Measurements from ENCODE around the gene ZNF236.

ZNF236 gene

GRCh38 chr18:76895498-76895897 is 73.1 kb downstream of the ZNF236 start:
- Histone ChIP-seq H3K9ac (ENCODE audit: low read depth, low read length) (no peak overlapping the region), H3K9me3 (ENCODE audit: control insufficient read depth, insufficient read depth, low read length) (no peaks in the 10 kb centered on the region), H3K36me3 (ENCODE audit: control insufficient read depth, insufficient read depth, low read length) (peaks cover 28% of the 10 kb centered on the region), H3K4me1 (ENCODE audit: control insufficient read depth, insufficient read depth, low read length) (no peaks in the 10 kb centered on the region), H3K4me3 (ENCODE audit: low read depth, low read length) (no peak overlapping the region), H3K27me3 (ENCODE audit: control insufficient read depth, insufficient read depth, low read length) (no peaks in the 10 kb centered on the region)

DNA sequence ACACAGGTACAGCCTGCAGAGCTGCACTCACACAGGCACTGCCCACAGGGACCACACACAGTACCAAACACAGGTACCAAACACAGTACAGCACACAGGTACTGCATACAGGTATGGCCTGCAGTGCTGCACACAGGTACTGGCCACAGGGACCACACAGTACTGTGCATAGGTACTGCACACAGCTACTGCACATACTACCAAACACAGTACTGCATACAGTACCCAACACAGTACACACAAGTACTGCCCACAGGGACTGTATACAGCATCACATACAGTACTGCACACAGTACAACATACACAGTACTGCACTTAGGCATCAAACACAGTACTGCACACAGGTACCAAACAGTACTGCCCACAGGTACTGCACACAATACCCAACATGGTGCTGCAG is 74.3 kb downstream of the ZNF236 start:
- H3K9me3 ChIP-seq (ENCODE audit: control insufficient read depth, insufficient read depth, low read length) = no peaks in the 10 kb centered on the region
- no peaks in the 10 kb centered on the region for H3K27me3 ChIP-seq (ENCODE audit: control insufficient read depth, insufficient read depth, low read length)
- no peak overlapping the region for H3K9ac ChIP-seq (ENCODE audit: low read depth, low read length)

GRCh38 chr18:76897257-76897656 is 74.9 kb downstream of the ZNF236 start:
- Histone ChIP-seq H3K4me1 (ENCODE audit: control insufficient read depth, insufficient read depth, low read length) (no peaks in the 10 kb centered on the region), H3K9ac (ENCODE audit: low read depth, low read length) (no peak overlapping the region), H3K9me3 (ENCODE audit: control insufficient read depth, insufficient read depth, low read length) (no peaks in the 10 kb centered on the region), H3K36me3 (ENCODE audit: control insufficient read depth, insufficient read depth, low read length) (peaks cover 28% of the 10 kb centered on the region), H3K27me3 (ENCODE audit: control insufficient read depth, insufficient read depth, low read length) (no peaks in the 10 kb centered on the region), H3K4me3 (ENCODE audit: low read depth, low read length) (no peak overlapping the region)

More for the DNA sequence above, 74.3 kb downstream of the ZNF236 start:
- Histone ChIP-seq H3K36me3 (ENCODE audit: control insufficient read depth, insufficient read depth, low read length) (peaks cover 28% of the 10 kb centered on the region), H3K4me3 (ENCODE audit: low read depth, low read length) (no peak overlapping the region), H3K4me1 (ENCODE audit: control insufficient read depth, insufficient read depth, low read length) (no peaks in the 10 kb centered on the region)

GRCh38 chr18:76903386-76903785 is 81.0 kb downstream of the ZNF236 start:
- Histone ChIP-seq H3K4me1 (ENCODE audit: control insufficient read depth, insufficient read depth, low read length) (no peaks in the 10 kb centered on the region), H3K36me3 (ENCODE audit: control insufficient read depth, insufficient read depth, low read length) (no peaks in the 10 kb centered on the region), H3K4me3 (ENCODE audit: low read depth, low read length) (no peak overlapping the region), H3K9ac (ENCODE audit: low read depth, low read length) (no peak overlapping the region), H3K27me3 (ENCODE audit: control insufficient read depth, insufficient read depth, low read length) (no peaks in the 10 kb centered on the region), H3K9me3 (ENCODE audit: control insufficient read depth, insufficient read depth, low read length) (no peaks in the 10 kb centered on the region)

DNA sequence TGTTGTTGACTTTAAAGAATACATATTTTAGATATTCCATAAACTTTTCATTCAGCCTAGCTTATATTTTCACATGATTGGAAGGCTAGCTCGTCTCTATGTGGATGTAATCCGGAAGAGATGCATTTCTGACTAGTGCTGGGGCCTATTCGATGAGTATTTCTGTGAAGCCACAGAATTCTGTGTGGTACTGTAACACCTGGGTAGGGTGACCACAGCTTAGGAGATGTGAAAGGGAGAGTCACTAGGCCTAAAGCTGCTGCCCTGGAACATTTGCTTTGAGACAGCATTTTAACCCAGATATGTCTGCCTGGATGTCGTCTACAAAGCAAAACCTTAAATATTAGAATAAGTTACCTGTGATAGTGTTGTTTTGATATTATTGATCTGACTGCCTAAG is 83.5 kb downstream of the ZNF236 start:
- H3K4me3 ChIP-seq (ENCODE audit: low read depth, low read length) = no peak overlapping the region
- no peak overlapping the region for H3K9ac ChIP-seq (ENCODE audit: low read depth, low read length)
- no peaks in the 10 kb centered on the region for H3K4me1 ChIP-seq (ENCODE audit: control insufficient read depth, insufficient read depth, low read length)
- no peaks in the 10 kb centered on the region for H3K27me3 ChIP-seq (ENCODE audit: control insufficient read depth, insufficient read depth, low read length)
- no peaks in the 10 kb centered on the region for H3K36me3 ChIP-seq (ENCODE audit: control insufficient read depth, insufficient read depth, low read length)
- H3K9me3 ChIP-seq (ENCODE audit: control insufficient read depth, insufficient read depth, low read length) = no peaks in the 10 kb centered on the region

- peaks cover 3% of the 10 kb centered on the region for H3K36me3 ChIP-seq (ENCODE audit: control insufficient read depth, insufficient read depth, low read length)
- no peaks in the 10 kb centered on the region for H3K27me3 ChIP-seq (ENCODE audit: control insufficient read depth, insufficient read depth, low read length)
- no peak overlapping the region for H3K9ac ChIP-seq (ENCODE audit: low read depth, low read length)
- H3K4me1 ChIP-seq (ENCODE audit: control insufficient read depth, insufficient read depth, low read length) = no peaks in the 10 kb centered on the region
- no peaks in the 10 kb centered on the region for H3K9me3 ChIP-seq (ENCODE audit: control insufficient read depth, insufficient read depth, low read length)
- no peak overlapping the region for H3K4me3 ChIP-seq (ENCODE audit: low read depth, low read length)
Observed at GRCh38 chr18:76908277-76908676, 85.9 kb downstream of the ZNF236 start.

DNA sequence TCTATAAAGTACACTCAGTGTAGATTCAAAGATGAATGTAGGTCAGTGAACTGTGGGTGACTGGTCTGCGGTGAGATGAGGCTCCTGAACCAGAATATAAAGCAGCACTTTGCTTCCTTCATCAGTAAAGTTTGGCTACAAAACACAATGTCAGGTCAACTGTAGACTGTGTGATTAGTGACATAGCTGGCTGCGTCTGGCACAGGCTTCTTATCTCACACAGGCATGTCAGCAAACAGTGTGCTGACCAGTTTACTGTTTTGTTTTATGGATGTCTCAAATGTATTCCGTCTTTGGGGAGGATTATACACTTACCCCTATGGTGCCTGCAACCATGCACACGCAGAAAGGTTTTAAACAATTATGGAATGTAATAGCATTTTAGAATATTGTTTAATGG is 87.1 kb downstream of the ZNF236 start:
- no peaks in the 10 kb centered on the region for H3K9me3 ChIP-seq (ENCODE audit: control insufficient read depth, insufficient read depth, low read length)
- no peak overlapping the region for H3K9ac ChIP-seq (ENCODE audit: low read depth, low read length)
- no peaks in the 10 kb centered on the region for H3K4me1 ChIP-seq (ENCODE audit: control insufficient read depth, insufficient read depth, low read length)
- no peak overlapping the region for H3K4me3 ChIP-seq (ENCODE audit: low read depth, low read length)
- peaks cover 3% of the 10 kb centered on the region for H3K36me3 ChIP-seq (ENCODE audit: control insufficient read depth, insufficient read depth, low read length)
- H3K27me3 ChIP-seq (ENCODE audit: control insufficient read depth, insufficient read depth, low read length) = no peaks in the 10 kb centered on the region

- H3K27me3 ChIP-seq (ENCODE audit: control insufficient read depth, insufficient read depth, low read length) = no peaks in the 10 kb centered on the region
- no peak overlapping the region for H3K4me3 ChIP-seq (ENCODE audit: low read depth, low read length)
- H3K4me1 ChIP-seq (ENCODE audit: control insufficient read depth, insufficient read depth, low read length) = no peaks in the 10 kb centered on the region
- H3K9me3 ChIP-seq (ENCODE audit: control insufficient read depth, insufficient read depth, low read length) = no peaks in the 10 kb centered on the region
- peaks cover 10% of the 10 kb centered on the region for H3K36me3 ChIP-seq (ENCODE audit: control insufficient read depth, insufficient read depth, low read length)
- H3K9ac ChIP-seq (ENCODE audit: low read depth, low read length) = no peak overlapping the region
Observed at GRCh38 chr18:76911440-76911839, 89.1 kb downstream of the ZNF236 start.

- Histone ChIP-seq H3K9me3 (ENCODE audit: control insufficient read depth, insufficient read depth, low read length) (no peaks in the 10 kb centered on the region), H3K27me3 (ENCODE audit: control insufficient read depth, insufficient read depth, low read length) (no peaks in the 10 kb centered on the region), H3K4me3 (ENCODE audit: low read depth, low read length) (no peak overlapping the region), H3K9ac (ENCODE audit: low read depth, low read length) (no peak overlapping the region), H3K36me3 (ENCODE audit: control insufficient read depth, insufficient read depth, low read length) (peaks cover 14% of the 10 kb centered on the region), H3K4me1 (ENCODE audit: control insufficient read depth, insufficient read depth, low read length) (no peaks in the 10 kb centered on the region)
Observed at GRCh38 chr18:76913583-76913982, 91.2 kb downstream of the ZNF236 start.

- Histone ChIP-seq H3K4me1 (ENCODE audit: control insufficient read depth, insufficient read depth, low read length) (no peaks in the 10 kb centered on the region), H3K9ac (ENCODE audit: low read depth, low read length) (no peak overlapping the region), H3K9me3 (ENCODE audit: control insufficient read depth, insufficient read depth, low read length) (no peaks in the 10 kb centered on the region), H3K36me3 (ENCODE audit: control insufficient read depth, insufficient read depth, low read length) (peaks cover 14% of the 10 kb centered on the region), H3K4me3 (ENCODE audit: low read depth, low read length) (no peak overlapping the region), H3K27me3 (ENCODE audit: control insufficient read depth, insufficient read depth, low read length) (no peaks in the 10 kb centered on the region)
Observed at GRCh38 chr18:76914314-76914713, 92.0 kb downstream of the ZNF236 start.

DNA sequence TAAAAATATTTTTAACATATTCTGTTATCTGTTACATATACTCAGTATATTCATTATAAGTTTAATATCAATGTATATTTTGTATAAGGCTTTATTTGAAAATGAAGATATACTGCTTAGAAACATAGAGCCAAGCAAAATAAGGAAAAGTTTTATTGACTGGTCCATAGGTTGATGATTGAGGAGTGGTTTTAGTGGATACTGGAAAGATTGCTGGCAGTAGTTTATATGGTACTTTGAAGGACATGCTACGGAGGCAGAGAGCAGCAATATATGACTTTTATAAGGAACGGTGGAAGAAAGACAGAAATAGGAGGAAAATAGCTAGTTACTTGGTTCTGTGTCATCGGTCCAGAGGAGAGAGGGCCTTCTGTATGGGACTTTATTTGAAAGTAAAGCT is 92.4 kb downstream of the ZNF236 start:
- peaks cover 14% of the 10 kb centered on the region for H3K36me3 ChIP-seq (ENCODE audit: control insufficient read depth, insufficient read depth, low read length)
- H3K4me3 ChIP-seq (ENCODE audit: low read depth, low read length) = no peak overlapping the region
- no peaks in the 10 kb centered on the region for H3K4me1 ChIP-seq (ENCODE audit: control insufficient read depth, insufficient read depth, low read length)
- no peaks in the 10 kb centered on the region for H3K27me3 ChIP-seq (ENCODE audit: control insufficient read depth, insufficient read depth, low read length)
- H3K9ac ChIP-seq (ENCODE audit: low read depth, low read length) = no peak overlapping the region
- no peaks in the 10 kb centered on the region for H3K9me3 ChIP-seq (ENCODE audit: control insufficient read depth, insufficient read depth, low read length)

- no peaks in the 10 kb centered on the region for H3K9me3 ChIP-seq (ENCODE audit: control insufficient read depth, insufficient read depth, low read length)
- H3K4me1 ChIP-seq (ENCODE audit: control insufficient read depth, insufficient read depth, low read length) = no peaks in the 10 kb centered on the region
- H3K36me3 ChIP-seq (ENCODE audit: control insufficient read depth, insufficient read depth, low read length) = peaks cover 14% of the 10 kb centered on the region
- H3K9ac ChIP-seq (ENCODE audit: low read depth, low read length) = no peak overlapping the region
- no peaks in the 10 kb centered on the region for H3K27me3 ChIP-seq (ENCODE audit: control insufficient read depth, insufficient read depth, low read length)
- no peak overlapping the region for H3K4me3 ChIP-seq (ENCODE audit: low read depth, low read length)
Observed at GRCh38 chr18:76915456-76915855, 93.1 kb downstream of the ZNF236 start.

DNA sequence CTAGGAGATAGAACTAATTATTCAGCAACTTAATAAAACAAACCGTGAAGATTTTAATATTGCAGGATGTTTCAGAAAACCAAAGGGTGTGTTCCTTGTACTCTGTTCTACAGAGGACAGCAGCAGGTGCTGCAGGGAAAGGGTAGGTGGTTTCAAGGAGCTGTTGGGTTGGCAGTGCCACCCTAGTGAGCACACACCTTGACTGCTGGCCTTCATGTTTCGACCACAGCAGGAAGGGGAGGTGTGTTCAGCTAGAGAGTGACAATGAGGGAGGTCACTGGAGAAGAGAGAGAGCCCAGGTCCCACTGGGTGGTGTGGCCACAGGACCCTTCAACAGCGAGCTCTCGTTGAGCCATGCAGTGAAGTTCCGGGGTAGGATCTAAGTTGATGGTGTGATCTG is 98.6 kb downstream of the ZNF236 start:
- Histone ChIP-seq H3K9me3 (ENCODE audit: control insufficient read depth, insufficient read depth, low read length) (no peaks in the 10 kb centered on the region), H3K4me1 (ENCODE audit: control insufficient read depth, insufficient read depth, low read length) (no peaks in the 10 kb centered on the region), H3K4me3 (ENCODE audit: low read depth, low read length) (no peak overlapping the region), H3K27me3 (ENCODE audit: control insufficient read depth, insufficient read depth, low read length) (no peaks in the 10 kb centered on the region), H3K9ac (ENCODE audit: low read depth, low read length) (no peak overlapping the region), H3K36me3 (ENCODE audit: control insufficient read depth, insufficient read depth, low read length) (peaks cover 11% of the 10 kb centered on the region)
